RPMI7951 (cell line): ENCODE data around the gene AANAT. TPM values are rescaled to one million over a fixed set of nuclear protein-coding genes. Genes with fewer than 3 reads are reported as not detected.

ENCODE experiments used
- DNase-seq: peaks from one replicate; pipeline ENCODE4 v3.0.0-alpha.2; 2012; ENCODE audit warnings: low read depth
- total RNA-seq: library from RNA; depleted of rRNA; stranded (reverse); fragments of >200 nt; shearing (Covaris generic); gene quantifications from 2 replicates; pipeline ENCODE4 v1.2.3, GENCODE V29; 2014; rRNA removed

AANAT gene
- not detected in 2 replicates for total RNA-seq

DNA sequence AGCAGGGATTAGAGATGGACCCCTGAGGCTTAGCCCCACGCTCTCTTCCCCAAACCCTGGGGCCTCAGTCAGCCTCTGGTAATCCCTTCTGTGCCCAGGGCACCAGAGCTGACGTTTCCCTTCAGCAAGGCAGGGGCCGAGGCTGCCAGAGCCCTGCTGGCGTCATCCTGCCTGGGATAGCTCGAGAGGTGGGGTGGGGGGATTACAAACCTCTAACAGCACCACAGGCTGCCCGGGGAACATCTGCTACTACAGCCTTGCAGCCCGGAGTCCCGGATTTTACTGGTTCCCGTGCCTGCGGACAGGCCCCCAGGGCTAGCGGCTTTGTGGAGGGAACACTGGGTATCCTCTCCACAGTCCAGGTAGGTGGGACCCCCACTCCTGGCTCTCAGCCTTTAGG lies at the start of gene AANAT:
Gene AANAT, plus strand, starts transcription at position 238 of the 400 bp plus-strand sequence. CDS start 1,144 bp downstream, outside the sequence.
- no peak for DNase-seq

DNA sequence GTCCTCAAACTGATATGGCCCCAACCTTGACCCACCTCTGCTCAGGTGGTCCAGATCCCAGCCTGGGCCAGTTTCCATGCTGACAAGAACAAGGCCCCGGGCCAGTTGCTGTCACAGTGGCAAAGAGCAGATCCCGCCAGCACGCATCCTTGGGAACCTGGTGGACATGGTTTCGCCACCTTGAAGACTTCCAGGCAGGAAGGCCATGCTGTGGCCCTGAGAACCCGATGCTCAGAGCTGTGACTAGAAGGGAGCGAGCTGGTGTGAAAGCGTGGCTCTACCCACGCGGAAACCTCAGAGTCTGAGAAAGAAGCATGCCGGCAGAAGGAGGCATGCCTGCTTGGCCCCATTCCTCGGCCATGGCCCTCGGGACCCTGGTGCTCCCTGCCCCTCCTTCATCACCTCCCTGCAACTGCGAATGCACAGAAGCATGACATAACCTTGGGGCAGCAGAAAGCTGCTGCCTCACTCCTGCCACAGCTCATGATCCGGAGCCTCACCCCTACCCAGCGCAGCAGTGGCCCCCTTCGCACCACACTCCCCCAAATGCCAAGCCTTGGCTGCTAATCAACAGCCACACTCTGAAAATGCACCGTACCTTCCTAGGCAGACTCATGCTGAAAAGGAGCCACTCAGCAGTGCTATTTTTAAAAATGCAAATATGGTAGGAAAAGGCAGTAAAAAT lies 47.7 kb upstream of the AANAT start:
- no peak for DNase-seq

DNA sequence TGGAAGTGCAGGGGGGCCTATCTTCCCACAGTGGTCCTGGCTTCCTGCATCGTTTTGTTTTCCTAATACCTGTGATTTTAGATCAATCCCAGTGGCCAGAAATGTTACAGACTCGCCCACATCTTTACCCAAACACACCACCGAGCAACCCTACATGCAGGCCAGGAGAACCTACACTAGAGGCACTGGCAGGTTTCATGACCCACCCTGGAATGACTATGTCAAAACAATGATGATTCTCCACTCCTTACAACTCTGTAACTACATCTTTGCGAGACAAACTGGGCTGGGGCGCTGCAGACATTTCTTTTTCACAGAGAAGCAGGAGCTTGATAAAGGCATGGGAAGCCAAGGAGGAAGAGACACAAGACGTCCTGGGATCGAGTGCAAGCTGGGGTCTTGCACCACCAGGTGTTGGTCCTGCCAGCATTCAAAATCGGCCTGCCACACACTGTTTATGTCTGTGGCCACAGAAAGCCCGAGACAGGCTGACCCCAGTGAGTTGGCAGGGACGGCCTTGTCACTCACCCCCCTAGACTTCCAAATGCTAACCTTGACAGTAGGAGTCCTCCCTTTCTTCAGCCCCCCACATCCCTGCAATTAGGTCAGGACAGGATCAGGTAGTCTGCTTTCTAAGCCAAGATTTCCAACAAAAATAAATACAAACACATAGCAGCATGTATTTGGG lies 46.9 kb upstream of the AANAT start:
- no peak for DNase-seq

DNA sequence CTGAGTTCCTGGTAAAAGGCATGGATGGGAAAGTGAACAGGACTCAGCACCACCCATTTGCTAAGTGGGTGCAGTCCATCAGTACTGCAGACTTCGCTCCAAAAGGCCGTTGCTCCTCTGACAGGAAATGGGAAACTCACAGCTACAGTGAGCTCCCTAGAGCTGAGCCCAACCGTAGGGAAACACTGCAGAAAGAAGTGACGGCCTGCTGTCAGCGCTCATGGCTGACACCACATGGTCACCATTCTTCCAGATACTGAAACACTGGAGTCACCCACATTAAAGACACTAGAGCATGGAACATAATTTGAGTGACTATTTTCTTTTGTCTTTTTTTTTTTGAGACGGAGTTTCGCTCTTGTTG lies 46.4 kb upstream of the AANAT start:
- DNase-seq, result no peak

- no peak for DNase-seq
These were observed 45.0 kb upstream of the AANAT start for GRCh38 chr17:76422406-76422805.

DNA sequence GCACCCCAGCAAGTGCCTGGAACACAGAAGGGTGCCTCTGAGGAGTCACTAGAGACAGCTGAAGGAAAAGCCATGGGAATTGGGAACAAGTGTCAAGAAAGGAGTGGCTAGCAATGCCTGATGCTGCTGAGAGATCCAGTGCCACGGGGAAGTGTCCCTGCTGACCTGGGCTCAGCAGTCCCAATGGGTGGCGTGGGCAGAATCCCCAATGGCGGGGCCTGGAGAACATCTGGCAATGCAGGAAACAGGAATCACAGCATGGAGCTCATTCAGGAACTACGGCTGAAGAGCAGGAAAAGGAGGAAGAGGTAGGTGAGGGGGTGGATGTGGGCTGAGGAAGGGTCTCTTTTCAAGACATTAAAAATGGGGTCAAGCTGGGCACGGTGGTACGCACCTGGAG lies 44.5 kb upstream of the AANAT start:
- no peak for DNase-seq

DNA sequence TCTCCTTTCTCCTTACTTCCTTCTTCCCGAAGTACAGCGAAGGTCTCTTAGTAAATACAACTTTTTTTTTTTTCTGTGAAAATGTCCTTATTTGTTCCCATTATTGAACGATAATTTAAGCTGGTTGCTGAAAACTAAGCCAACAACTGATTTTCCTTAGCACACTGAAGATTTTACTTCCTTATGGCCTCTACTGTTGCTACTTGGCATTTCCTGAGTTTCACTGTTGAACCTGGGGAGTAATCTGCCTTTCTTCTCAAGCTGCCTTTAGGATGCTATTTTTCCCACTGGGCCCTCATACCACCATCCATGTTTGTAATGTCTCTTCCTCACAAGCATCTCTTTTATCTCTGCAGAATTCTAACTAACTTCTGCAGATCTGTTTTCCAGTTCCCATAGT lies 40.5 kb upstream of the AANAT start:
- DNase-seq, result no peak

DNA sequence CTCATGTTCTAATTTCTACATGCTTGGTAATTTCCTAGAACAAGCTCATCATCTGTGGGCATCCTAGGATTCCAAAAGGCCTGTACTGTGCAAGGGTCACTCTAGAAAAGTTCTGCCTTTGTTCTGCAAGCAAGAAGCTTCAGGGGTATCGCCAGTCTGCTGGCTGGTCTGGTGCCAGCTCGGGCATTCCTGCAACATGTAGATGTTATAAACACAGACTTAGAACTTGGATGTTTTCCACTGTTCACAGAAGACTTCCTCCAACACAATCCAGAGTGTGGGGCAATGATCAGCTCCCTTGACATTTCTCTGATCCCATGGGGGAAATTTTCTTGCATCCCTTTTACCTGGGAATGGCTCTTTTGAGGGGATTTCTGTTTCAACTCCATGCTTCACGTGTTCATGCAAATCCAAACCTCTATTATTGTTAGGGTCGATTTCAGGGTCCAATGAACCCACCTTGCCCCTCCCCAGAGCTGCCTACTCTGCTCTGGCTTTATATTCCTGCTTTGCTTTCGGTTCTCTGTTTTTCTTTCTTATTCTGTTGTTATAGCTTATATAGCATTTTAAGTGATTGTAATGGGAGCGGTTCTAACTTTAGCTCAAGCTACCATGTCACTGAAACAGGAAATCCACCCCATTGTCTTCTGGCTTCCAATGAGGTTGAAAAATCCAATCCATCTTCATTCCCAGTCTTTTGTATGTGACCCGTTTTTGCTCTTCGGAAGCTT lies 39.7 kb upstream of the AANAT start:
- DNase-seq, result peak; percentile 50

- no peak for DNase-seq
These were observed 38.9 kb upstream of the AANAT start for GRCh38 chr17:76428511-76428910.

GRCh38 chr17:76431509-76431908 lies 35.9 kb upstream of the AANAT start:
- DNase-seq, result no peak

- DNase-seq, result no peak
These were observed 35.4 kb upstream of the AANAT start for GRCh38 chr17:76432004-76432403.

GRCh38 chr17:76432712-76433336 lies 34.6 kb upstream of the AANAT start:
- peak; percentile 31 for DNase-seq

DNA sequence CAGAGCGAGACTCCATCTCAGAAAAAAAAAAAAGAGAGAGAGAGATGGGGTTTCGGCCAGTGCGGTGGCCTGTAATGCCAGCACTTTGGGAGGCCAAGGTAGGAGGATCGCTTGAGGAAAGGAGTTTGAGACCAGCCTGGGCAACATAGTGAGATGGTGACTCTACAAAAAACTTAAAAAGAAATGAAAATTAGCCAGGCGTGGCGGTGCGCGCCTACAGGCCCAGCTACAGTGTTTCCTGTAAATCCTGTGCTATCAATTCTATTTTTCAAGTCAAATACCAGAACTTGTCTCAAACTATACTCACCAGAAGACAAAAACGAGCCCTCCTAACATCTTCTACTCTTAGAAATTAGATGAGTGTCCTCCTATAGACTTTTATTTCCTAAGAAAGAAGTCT lies 33.7 kb upstream of the AANAT start:
- no peak for DNase-seq

DNA sequence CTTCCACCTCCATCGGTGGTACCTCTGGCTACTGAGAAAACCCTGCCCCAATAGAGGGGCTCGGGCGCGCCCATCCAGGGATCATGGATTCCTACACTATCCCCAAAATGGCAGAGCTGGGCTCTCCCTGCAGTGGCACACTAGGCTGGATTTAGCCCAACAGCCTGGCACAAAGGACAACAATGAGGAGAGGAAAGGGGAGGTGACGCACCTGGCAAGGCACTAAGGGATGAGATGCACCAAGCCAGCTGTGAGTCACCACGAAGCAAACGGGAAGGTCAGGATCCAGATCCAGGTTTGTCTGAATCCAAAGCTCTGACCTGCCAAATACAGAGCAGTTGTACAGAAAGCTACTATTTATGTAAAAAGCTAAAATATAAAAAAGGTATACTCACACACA lies 32.5 kb upstream of the AANAT start:
- DNase-seq, result no peak

- no peak for DNase-seq
These were observed 31.7 kb upstream of the AANAT start for GRCh38 chr17:76435751-76436150.

- DNase-seq, result no peak
These were observed 29.7 kb upstream of the AANAT start for GRCh38 chr17:76437467-76438402.

- DNase-seq, result no peak
These were observed 28.5 kb upstream of the AANAT start for GRCh38 chr17:76438906-76439305.

GRCh38 chr17:76439314-76439928 lies 28.0 kb upstream of the AANAT start:
- DNase-seq, result no peak

GRCh38 chr17:76440751-76441362 lies 26.5 kb upstream of the AANAT start:
- DNase-seq, result no peak

DNA sequence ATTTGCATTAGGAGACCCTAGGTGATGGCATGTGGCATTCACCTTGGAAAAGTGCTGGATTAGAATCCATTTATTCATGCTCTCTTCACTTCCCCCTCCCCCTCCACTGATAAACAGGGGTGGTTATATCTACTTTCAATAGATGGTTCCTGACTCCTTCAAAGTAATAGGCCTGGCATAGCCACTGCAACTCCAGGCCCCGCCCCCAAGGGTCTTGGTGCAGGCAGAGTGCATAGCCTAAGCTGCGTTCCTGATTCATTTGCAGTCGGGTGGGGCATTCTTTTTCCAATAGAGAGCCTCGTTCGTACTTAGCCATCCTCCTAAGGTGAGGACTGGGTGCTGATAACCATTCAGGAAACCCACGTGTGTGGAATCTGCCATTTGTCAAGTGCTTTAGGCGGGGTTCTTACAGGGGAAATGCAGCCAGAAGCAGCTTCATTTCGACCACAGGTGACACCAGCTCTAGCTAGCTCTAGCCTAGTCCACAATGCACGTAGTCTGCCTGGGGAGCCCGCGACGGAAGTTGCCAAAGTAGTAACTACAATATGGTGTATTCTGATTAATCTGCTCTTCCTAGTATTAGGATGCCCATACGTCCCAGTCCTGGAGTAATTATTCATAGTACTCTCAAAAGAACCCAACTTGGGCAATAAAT lies 25.6 kb upstream of the AANAT start:
- DNase-seq, result no peak
